GM19043 (cell line): ENCODE measurements around the gene TNF.

Experiments used
- ATAC-seq: cut with Tn5 transposase; IDR thresholded peaks from one replicate; pipeline ENCODE4 v1.9.1; 2021; ENCODE audit warnings: low read depth; ENCODE audit not compliant: unreplicated experiment

The TNF gene

DNA sequence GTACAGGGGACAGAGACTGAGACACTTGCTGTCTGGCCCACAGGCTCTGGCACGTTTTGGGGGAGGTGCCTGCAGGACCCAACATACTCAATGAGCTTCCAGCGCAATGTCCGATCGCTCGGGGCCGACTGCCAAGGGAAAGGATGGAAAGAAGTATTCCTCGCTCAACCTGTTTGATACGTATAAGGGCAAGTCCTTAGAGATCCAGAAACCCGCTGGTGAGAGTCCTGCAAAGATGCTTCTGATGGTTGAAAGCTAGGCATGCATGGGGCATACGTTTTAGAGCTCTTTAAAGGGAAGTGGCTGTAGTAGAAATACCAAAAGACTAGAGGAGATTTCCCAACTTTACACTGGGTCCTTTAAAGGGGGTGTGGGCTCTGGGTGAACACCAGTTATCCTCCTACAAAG, 47.3 kb downstream of the TNF start:
- no peak for ATAC-seq

- no peak for ATAC-seq
Observed at GRCh38 chr6:31624070-31624469, 48.7 kb downstream of the TNF start.

DNA sequence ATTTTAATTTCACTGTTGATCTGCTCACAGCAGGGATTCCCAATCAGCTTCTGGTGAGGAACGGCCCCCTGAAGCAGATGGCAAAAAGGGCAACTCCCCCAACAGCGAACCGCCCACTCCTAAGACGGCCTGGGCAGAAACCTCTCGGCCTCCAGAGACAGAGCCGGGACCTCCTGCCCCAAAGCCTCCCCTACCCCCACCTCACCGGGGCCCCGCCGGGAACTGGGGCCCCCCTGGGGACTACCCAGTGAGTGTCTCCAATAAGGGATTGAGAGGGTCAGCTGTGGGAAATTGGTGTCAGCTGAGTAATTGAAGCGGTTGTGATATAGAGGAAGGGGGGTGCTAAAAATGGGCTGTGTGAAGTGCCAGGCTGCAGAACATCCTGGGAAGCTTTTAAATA, 51.6 kb downstream of the TNF start:
- no peak for ATAC-seq

DNA sequence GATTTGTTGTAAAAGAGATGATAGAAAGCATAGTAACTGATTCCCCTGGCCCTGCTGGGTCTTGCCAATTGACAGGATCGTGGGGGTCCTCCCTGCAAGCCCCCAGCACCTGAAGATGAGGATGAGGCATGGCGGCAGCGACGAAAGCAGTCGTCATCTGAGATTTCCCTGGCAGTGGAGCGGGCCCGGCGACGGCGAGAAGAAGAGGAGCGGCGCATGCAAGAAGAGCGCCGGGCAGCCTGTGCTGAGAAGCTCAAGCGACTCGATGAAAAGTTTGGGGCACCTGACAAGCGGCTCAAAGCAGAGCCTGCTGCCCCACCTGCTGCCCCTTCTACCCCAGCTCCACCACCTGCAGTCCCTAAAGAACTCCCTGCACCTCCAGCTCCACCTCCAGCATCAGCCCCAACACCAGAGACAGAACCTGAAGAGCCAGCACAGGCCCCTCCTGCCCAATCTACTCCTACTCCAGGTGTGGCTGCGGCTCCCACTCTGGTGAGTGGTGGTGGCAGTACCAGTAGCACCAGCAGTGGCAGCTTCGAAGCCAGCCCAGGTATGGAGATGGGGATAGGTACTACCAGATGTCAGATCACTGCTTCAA, 52.4 kb downstream of the TNF start:
- no peak for ATAC-seq
